Ramos (cell line): ENCODE measurements around the gene ABAT.
"Not testable (repeated sequence)": the region's sequence is repeated elsewhere in the genome, so short reads cannot be mapped to it uniquely, and the experiment has no call there.

Experiments used
- in situ Hi-C: fragments of 300-500 bp; cut with MboI; formaldehyde crosslinking; loops from one replicate; pipeline ENCODE4 v1.14.3; 2022; ENCODE audit warnings: low sequenced_read_pairs; ENCODE audit not compliant: unreplicated experiment

The ABAT gene

GRCh38 chr16:8768283-8768682, 93.9 kb downstream of the ABAT start:
- in situ Hi-C loops: no loop called here

- in situ Hi-C loops: no loop called here
Measured at GRCh38 chr16:8768692-8769091, 94.3 kb downstream of the ABAT start.

- in situ Hi-C loops: no loop called here
Measured at GRCh38 chr16:8773537-8773936, 99.1 kb downstream of the ABAT start.

- in situ Hi-C loops: no loop called here
Measured at GRCh38 chr16:8774208-8774607, 99.8 kb downstream of the ABAT start.

GRCh38 chr16:8775359-8775758, 100.9 kb downstream of the ABAT start:
- in situ Hi-C loops: no loop called here

GRCh38 chr16:8776129-8776584, 101.7 kb downstream of the ABAT start:
- in situ Hi-C loops: no loop called here

GRCh38 chr16:8777217-8777616, 102.8 kb downstream of the ABAT start:
- in situ Hi-C loops: no loop called here

- in situ Hi-C loops: loop anchor here (5.0 kb wide), 1 partner anchor 34 kb away; no protein-coding TSS in a partner anchor
Measured at GRCh38 chr16:8781797-8782196, 107.4 kb downstream of the ABAT start.

- in situ Hi-C loops: loop anchor here (5.0 kb wide), 1 partner anchor 35 kb away; no protein-coding TSS in a partner anchor
Measured at GRCh38 chr16:8782673-8783072, 108.3 kb downstream of the ABAT start.

- in situ Hi-C loops: no loop called here
Measured at GRCh38 chr16:8785408-8785807, 111.0 kb downstream of the ABAT start.

- in situ Hi-C loops: not testable (repeated sequence)
Measured at GRCh38 chr16:8786316-8786715, 111.9 kb downstream of the ABAT start.

GRCh38 chr16:8788578-8789172, 114.3 kb downstream of the ABAT start:
- in situ Hi-C loops: no loop called here

- in situ Hi-C loops: no loop called here
Measured at GRCh38 chr16:8795091-8795490, 120.7 kb downstream of the ABAT start.

- in situ Hi-C loops: no loop called here
Measured at GRCh38 chr16:8795818-8796217, 121.4 kb downstream of the ABAT start.

- in situ Hi-C loops: no loop called here
Measured at GRCh38 chr16:8796469-8797363, 122.3 kb downstream of the ABAT start.

GRCh38 chr16:8797364-8798173, 123.2 kb downstream of the ABAT start, which contains the start of the genes PMM2 and TMEM186:
Gene PMM2 (plus strand): TSS chr16:8797839. CDS start chr16:8797883, 44 bp downstream.
Gene TMEM186 (minus strand): TSS chr16:8797639. CDS start chr16:8797614, 25 bp downstream.
- in situ Hi-C loops: no loop called here

- in situ Hi-C loops: no loop called here
Measured at GRCh38 chr16:8798174-8798527, 123.7 kb downstream of the ABAT start.

- in situ Hi-C loops: no loop called here
Measured at GRCh38 chr16:8798535-8799157, 124.2 kb downstream of the ABAT start.

GRCh38 chr16:8801701-8802100, 127.3 kb downstream of the ABAT start:
- in situ Hi-C loops: no loop called here

- in situ Hi-C loops: not testable (repeated sequence)
Measured at GRCh38 chr16:8803733-8804132, 129.3 kb downstream of the ABAT start.
